Activated B cell treated with CpG ODN at 0.5 μM for 24 hours (primary cell): ENCODE results near the gene ZNF414. TPM values are rescaled to one million over a fixed set of nuclear protein-coding genes. Genes with fewer than 3 reads are reported as not detected.

Experiments used
- ATAC-seq: fragments of 200-7000 bp; cut with Tn5 transposase; one replicate; pipeline ENCODE4 v1.10.0; 2021; ENCODE audit warnings: low read depth, mild to moderate bottlenecking, moderate library complexity
- CTCF ChIA-PET: fragments of 350-600 bp; sonication (Branson Sonifier 250); formaldehyde crosslinking; loops from one replicate; lab custom pipeline; 2021; ENCODE audit warnings: antibody characterized with exemption; lab: Charles Lee
- POLR2A ChIA-PET: fragments of 350-600 bp; sonication (Branson Sonifier 250); formaldehyde crosslinking; loops from one replicate; lab custom pipeline; 2021; ENCODE audit warnings: antibody characterized with exemption; lab: Charles Lee
- DNase-seq: peaks from one replicate; pipeline ENCODE4 v3.0.0; 2022
- H3K27ac Mint-ChIP-seq: one replicate; pipeline ENCODE4 v1.8.0; 2020; ENCODE audit warnings: mixed read lengths
- H3K27me3 Mint-ChIP-seq: one replicate; pipeline ENCODE4 v1.8.0; 2021; ENCODE audit warnings: mixed read lengths
- H3K36me3 Mint-ChIP-seq: one replicate; pipeline ENCODE4 v1.8.0; 2021; ENCODE audit warnings: low read depth, mixed read lengths
- H3K4me1 Mint-ChIP-seq: one replicate; pipeline ENCODE4 v1.8.0; 2021; ENCODE audit warnings: mixed read lengths
- H3K4me3 Mint-ChIP-seq: one replicate; pipeline ENCODE4 v1.8.0; 2020; ENCODE audit warnings: mild to moderate bottlenecking, mixed read lengths
- H3K9me3 Mint-ChIP-seq: one replicate; pipeline ENCODE4 v1.8.0; 2020; ENCODE audit warnings: mixed read lengths
- intact Hi-C: fragments of 100-400 bp; cut with micrococcal nuclease; formaldehyde crosslinking; loops from one replicate; pipeline ENCODE4 v1.15.1; 2024
- total RNA-seq: library from RNA; stranded (reverse); gene quantifications from 2 replicates; pipeline ENCODE4 v1.2.3, GENCODE V29; 2022
- TF ChIP-seq, protein P1 (sequence below): fragments of 200-600 bp; IDR thresholded peaks from one replicate; pipeline ENCODE4 v1.8.0; 2022; ENCODE audit warnings: antibody characterized with exemption, mild to moderate bottlenecking

Gene ZNF414
- total RNA-seq, 1 donor from 2014 or later: 28.6 TPM

DNA sequence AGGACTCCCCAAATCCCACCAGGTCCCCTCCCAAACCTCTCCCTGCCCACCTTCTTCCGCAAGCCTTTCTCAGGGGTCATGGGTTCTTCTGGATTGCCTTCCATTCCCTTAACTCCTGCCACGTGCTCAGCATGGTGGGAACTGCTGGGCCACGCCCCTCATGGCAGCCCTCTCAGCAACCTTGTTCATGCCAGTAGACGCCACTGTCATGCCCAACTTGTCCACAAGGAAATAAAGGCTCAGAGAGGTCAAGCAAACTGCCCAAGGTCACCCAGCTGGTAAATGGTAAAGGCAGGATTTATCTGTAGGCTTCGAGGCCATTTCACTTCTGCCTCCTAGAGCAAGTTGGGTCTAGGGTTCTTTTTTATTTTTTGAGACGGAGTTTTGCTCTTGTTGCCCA is 22.4 kb downstream of the ZNF414 start:
- no peaks in the 10 kb centered on the region for H3K27me3 Mint-ChIP-seq
- no peak overlapping the region for H3K27ac Mint-ChIP-seq
- H3K4me3 Mint-ChIP-seq: no peak overlapping the region
- H3K4me1 Mint-ChIP-seq: peaks cover 24% of the 10 kb centered on the region
- peaks cover 40% of the 10 kb centered on the region for H3K36me3 Mint-ChIP-seq
- ATAC-seq (no peak), DNase-seq (no peak)
- ChIA-PET CTCF (no interaction called here), POLR2A (no interaction called here)
- TF ChIP-seq, protein P1, sequence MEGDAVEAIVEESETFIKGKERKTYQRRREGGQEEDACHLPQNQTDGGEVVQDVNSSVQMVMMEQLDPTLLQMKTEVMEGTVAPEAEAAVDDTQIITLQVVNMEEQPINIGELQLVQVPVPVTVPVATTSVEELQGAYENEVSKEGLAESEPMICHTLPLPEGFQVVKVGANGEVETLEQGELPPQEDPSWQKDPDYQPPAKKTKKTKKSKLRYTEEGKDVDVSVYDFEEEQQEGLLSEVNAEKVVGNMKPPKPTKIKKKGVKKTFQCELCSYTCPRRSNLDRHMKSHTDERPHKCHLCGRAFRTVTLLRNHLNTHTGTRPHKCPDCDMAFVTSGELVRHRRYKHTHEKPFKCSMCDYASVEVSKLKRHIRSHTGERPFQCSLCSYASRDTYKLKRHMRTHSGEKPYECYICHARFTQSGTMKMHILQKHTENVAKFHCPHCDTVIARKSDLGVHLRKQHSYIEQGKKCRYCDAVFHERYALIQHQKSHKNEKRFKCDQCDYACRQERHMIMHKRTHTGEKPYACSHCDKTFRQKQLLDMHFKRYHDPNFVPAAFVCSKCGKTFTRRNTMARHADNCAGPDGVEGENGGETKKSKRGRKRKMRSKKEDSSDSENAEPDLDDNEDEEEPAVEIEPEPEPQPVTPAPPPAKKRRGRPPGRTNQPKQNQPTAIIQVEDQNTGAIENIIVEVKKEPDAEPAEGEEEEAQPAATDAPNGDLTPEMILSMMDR: no peak
- no peaks in the 10 kb centered on the region for H3K9me3 Mint-ChIP-seq
- intact Hi-C loops: no loop called here

GRCh38 chr19:8490873-8491272 is 23.1 kb downstream of the ZNF414 start:
- ChIA-PET POLR2A (no interaction called here), CTCF (no interaction called here)
- ATAC-seq (no peak), DNase-seq (no peak)
- Mint-ChIP-seq H3K27me3 (no peaks in the 10 kb centered on the region), H3K4me1 (peaks cover 30% of the 10 kb centered on the region), H3K27ac (no peak overlapping the region), H3K9me3 (no peaks in the 10 kb centered on the region), H3K36me3 (peaks cover 47% of the 10 kb centered on the region), H3K4me3 (no peak overlapping the region)
- intact Hi-C loops: no loop called here
- TF ChIP-seq, protein P1: no peak

DNA sequence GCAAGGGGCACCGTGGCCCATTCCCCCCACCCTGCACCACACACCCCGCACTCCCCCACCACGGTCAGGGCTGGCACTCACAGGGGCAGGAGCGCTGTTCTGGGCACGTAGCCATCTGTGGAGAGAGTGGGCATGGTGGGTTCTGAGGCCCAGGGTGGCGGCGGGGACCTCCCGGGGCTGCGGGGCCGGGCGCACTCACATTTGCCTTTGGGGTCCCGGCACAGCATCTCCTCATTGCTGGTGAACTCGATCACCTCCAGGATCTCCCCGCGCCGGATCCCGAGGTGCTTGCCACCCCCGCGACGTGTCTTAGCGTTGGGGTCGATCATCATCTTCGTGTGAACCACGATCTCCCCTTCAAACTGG is 23.6 kb downstream of the ZNF414 start:
- H3K27ac Mint-ChIP-seq: no peak overlapping the region
- POLR2A ChIA-PET: no interaction called here
- intact Hi-C loops: no loop called here
- TF ChIP-seq, protein P1: no peak
- no peak overlapping the region for H3K4me3 Mint-ChIP-seq
- no peak for DNase-seq
- H3K9me3 Mint-ChIP-seq: no peaks in the 10 kb centered on the region
- CTCF ChIA-PET: no interaction called here
- peaks cover 30% of the 10 kb centered on the region for H3K4me1 Mint-ChIP-seq
- no peaks in the 10 kb centered on the region for H3K27me3 Mint-ChIP-seq
- H3K36me3 Mint-ChIP-seq: peaks cover 50% of the 10 kb centered on the region
- no peak for ATAC-seq

- no peak for DNase-seq
- TF ChIP-seq, protein P1: no peak
- H3K9me3 Mint-ChIP-seq: no peaks in the 10 kb centered on the region
- H3K4me1 Mint-ChIP-seq: peaks cover 28% of the 10 kb centered on the region
- no peak overlapping the region for H3K4me3 Mint-ChIP-seq
- no peak overlapping the region for H3K27ac Mint-ChIP-seq
- POLR2A ChIA-PET: no interaction called here
- intact Hi-C loops: no loop called here
- H3K36me3 Mint-ChIP-seq: peaks cover 56% of the 10 kb centered on the region
- no peak for ATAC-seq
- CTCF ChIA-PET: no interaction called here
- H3K27me3 Mint-ChIP-seq: no peaks in the 10 kb centered on the region
Measured at GRCh38 chr19:8489561-8490394, 24.2 kb downstream of the ZNF414 start.

DNA sequence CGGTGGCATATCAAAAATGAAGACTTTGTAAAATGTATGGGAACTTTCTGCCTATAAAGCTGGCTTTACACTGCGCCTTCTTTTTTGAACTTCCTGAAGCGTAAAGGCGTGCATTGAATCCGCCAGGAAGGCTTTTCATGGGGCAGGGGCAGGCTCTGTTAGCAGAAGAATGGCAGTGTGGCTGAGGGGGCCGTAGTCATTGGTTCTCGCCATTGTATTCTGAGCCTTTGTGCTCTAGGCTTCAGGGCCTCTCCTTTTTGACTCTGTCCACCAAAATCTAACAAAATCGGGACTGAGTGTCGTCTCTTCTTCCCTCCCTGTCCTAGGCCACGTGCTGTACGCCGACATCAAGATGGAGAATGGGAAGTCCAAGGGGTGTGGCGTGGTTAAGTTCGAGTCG is 25.6 kb downstream of the ZNF414 start:
- Mint-ChIP-seq H3K27ac (no peak overlapping the region), H3K9me3 (no peaks in the 10 kb centered on the region), H3K36me3 (peaks cover 68% of the 10 kb centered on the region), H3K4me1 (peaks cover 23% of the 10 kb centered on the region), H3K4me3 (no peak overlapping the region), H3K27me3 (no peaks in the 10 kb centered on the region)
- TF ChIP-seq, protein P1: no peak
- no peak for ATAC-seq
- ChIA-PET POLR2A (interaction anchor here (1.4 kb wide), 1 partner anchor 25 kb away, joined by 5 read pairs; the partner anchor contains the start of gene ZNF414), CTCF (no interaction called here)
- intact Hi-C loops: no loop called here
- DNase-seq: no peak
